H1 (cell line): Measurements from ENCODE around the gene ARHGEF19. TPM values are rescaled to one million over a fixed set of nuclear protein-coding genes. Genes with fewer than 3 reads are reported as not detected.

Experiments
- CTCF ChIA-PET: fragments of 300-600 bp; sonication (Branson Sonifier 250); formaldehyde crosslinking; loops from one replicate; lab custom pipeline; 2021; ENCODE audit not compliant: partially characterized antibody; lab: Charles Lee
- POLR2A ChIA-PET: fragments of 300-600 bp; sonication (Branson Sonifier 250); formaldehyde crosslinking; loops from one replicate; lab custom pipeline; 2021; ENCODE audit warnings: inconsistent platforms; ENCODE audit not compliant: partially characterized antibody; lab: Charles Lee
- DNase-seq, 2 experiments: peaks; one replicate each; pipeline versions ENCODE4 v3.0.0 to v3.0.0-alpha.2; 2010 to 2022; ENCODE audit warnings: low spot score in 2 of 2, low read depth in 1 of 2, mixed read lengths in 1 of 2
- FAIRE-seq: peaks from 2 replicates; lab custom pipeline; 2011; peaks lifted over from hg19 to GRCh38; lab: Jason Lieb, UNC
- H2AFZ ChIP-seq: 2 replicates; pipeline ENCODE4 v1.8.1; 2012; ENCODE audit warnings: low read length, inconsistent platforms
- H2AK5ac ChIP-seq: 2 replicates; pipeline ENCODE4 v1.6.1; 2013; ENCODE audit warnings: low read depth, low read length
- H2BK120ac ChIP-seq: replicated peaks from 2 replicates; pipeline ENCODE3; 2013; ENCODE audit warnings: low read depth, low read length, inconsistent platforms
- H2BK12ac ChIP-seq: 2 replicates; pipeline ENCODE4 v1.6.1; 2013; ENCODE audit warnings: low read depth, low read length
- H2BK15ac ChIP-seq: 2 replicates; pipeline ENCODE4 v1.6.1; 2013; ENCODE audit warnings: low read length
- H2BK20ac ChIP-seq: 2 replicates; pipeline ENCODE4 v1.6.1; 2013; ENCODE audit warnings: low read length
- H2BK5ac ChIP-seq: 2 replicates; pipeline ENCODE4 v1.6.1; 2013; ENCODE audit warnings: low read depth, low read length
- H3K14ac ChIP-seq: 2 replicates; pipeline ENCODE4 v1.6.1; 2013; ENCODE audit warnings: inconsistent platforms; ENCODE audit not compliant: insufficient read length
- H3K18ac ChIP-seq: 2 replicates; pipeline ENCODE4 v1.6.1; 2013; ENCODE audit warnings: low read length; ENCODE audit errors: extremely low read depth
- H3K23ac ChIP-seq: 2 replicates; pipeline ENCODE4 v1.6.1; 2013; ENCODE audit warnings: inconsistent platforms; ENCODE audit not compliant: insufficient read length
- H3K23me2 ChIP-seq: 2 replicates; pipeline ENCODE4 v1.6.1; 2013; ENCODE audit warnings: low read depth, low read length
- H3K27ac ChIP-seq: 2 replicates; pipeline ENCODE4 v1.6.1; 2011; ENCODE audit warnings: low read depth, low read length, inconsistent platforms
- H3K27me3 ChIP-seq, 4 experiments: replicated peaks in 1 of 4; 1 replicate in 1 of 4; 2 replicates in 3 of 4; pipeline versions ENCODE4 v1.6.1 to v1.8.1; 2011 to 2013; ENCODE audit warnings: low read length in 3 of 4, mild to moderate bottlenecking in 3 of 4, inconsistent platforms in 2 of 4, mixed read lengths in 2 of 4, moderate library complexity in 1 of 4; ENCODE audit not compliant: control insufficient read depth in 3 of 4, insufficient read depth in 3 of 4; ENCODE audit errors: extremely low read depth in 1 of 4
- H3K36me3 ChIP-seq, 4 experiments: 2 replicates each; pipeline versions ENCODE4 v1.6.1 to v1.8.1; 2011 to 2013; ENCODE audit warnings: mild to moderate bottlenecking in 4 of 4, low read length in 3 of 4, moderate library complexity in 2 of 4, control low read depth in 1 of 4, inconsistent platforms in 1 of 4; ENCODE audit not compliant: insufficient read depth in 4 of 4, control insufficient read depth in 2 of 4
- H3K4ac ChIP-seq: replicated peaks from 2 replicates; pipeline ENCODE3; 2013; ENCODE audit warnings: low read length, low read depth, mixed read lengths, inconsistent platforms; ENCODE audit not compliant: insufficient read length
- H3K4me1 ChIP-seq, 4 experiments: replicated peaks in 1 of 4; 1 replicate in 1 of 4; 2 replicates in 3 of 4; pipeline versions ENCODE4 v1.6.1 to v1.8.1; 2011 to 2013; ENCODE audit warnings: low read length in 3 of 4, inconsistent platforms in 2 of 4, mixed read lengths in 1 of 4; ENCODE audit not compliant: insufficient read depth in 4 of 4, control insufficient read depth in 3 of 4
- H3K4me2 ChIP-seq, 2 experiments: 2 replicates each; pipeline versions ENCODE4 v1.6.1 to v1.8.1; 2011 to 2013; ENCODE audit warnings: low read depth in 2 of 2, low read length in 2 of 2, control low read depth in 1 of 2, inconsistent platforms in 1 of 2, mild to moderate bottlenecking in 1 of 2; ENCODE audit not compliant: insufficient read depth in 1 of 2
- H3K4me3 ChIP-seq, 4 experiments: fragments of 200-600, 300-600 bp in 1 of 4; sonication (generic), shearing (Covaris generic), sonication (Bioruptor Twin) in 1 of 4; 2 replicates each; pipeline versions ENCODE4 v1.5.1 to v1.8.1; 2011 to 2016; ENCODE audit warnings: low read length in 4 of 4, low read depth in 3 of 4, control low read depth in 2 of 4, inconsistent platforms in 2 of 4, mild to moderate bottlenecking in 2 of 4, mixed read lengths in 1 of 4, moderate library complexity in 1 of 4; ENCODE audit not compliant: insufficient read depth in 2 of 4; ENCODE audit errors: extremely low read depth in 1 of 4
- H3K56ac ChIP-seq: replicated peaks from 2 replicates; pipeline ENCODE3; 2013; ENCODE audit warnings: low read depth, mild to moderate bottlenecking, mixed read lengths, low read length, inconsistent platforms; ENCODE audit not compliant: insufficient read length
- H3K79me1 ChIP-seq: 2 replicates; pipeline ENCODE4 v1.6.1; 2013; ENCODE audit warnings: low read depth, low read length, control low read depth
- H3K79me2 ChIP-seq, 2 experiments: 2 replicates each; pipeline versions ENCODE4 v1.6.1 to v1.8.1; 2012 to 2013; ENCODE audit warnings: low read length in 2 of 2, mild to moderate bottlenecking in 2 of 2, inconsistent platforms in 1 of 2; ENCODE audit not compliant: insufficient read depth in 2 of 2, control insufficient read depth in 1 of 2
- H3K9ac ChIP-seq, 4 experiments: replicated peaks in 1 of 4; 1 replicate in 1 of 4; 2 replicates in 3 of 4; pipeline versions ENCODE4 v1.6.1 to v1.8.1; 2011 to 2013; ENCODE audit warnings: low read depth in 3 of 4, low read length in 3 of 4, control low read depth in 2 of 4, mild to moderate bottlenecking in 2 of 4, moderate library complexity in 2 of 4, inconsistent platforms in 1 of 4; ENCODE audit errors: extremely low read depth in 1 of 4
- H3K9me3 ChIP-seq, 2 experiments: 2 replicates each; pipeline versions ENCODE4 v1.6.1 to v1.8.1; 2012 to 2013; ENCODE audit warnings: mild to moderate bottlenecking in 2 of 2, moderate library complexity in 2 of 2, control low read depth in 1 of 2, inconsistent platforms in 1 of 2, low read depth in 1 of 2, low read length in 1 of 2, mixed read lengths in 1 of 2; ENCODE audit not compliant: insufficient read depth in 2 of 2
- H4K20me1 ChIP-seq, 2 experiments: replicated peaks in 1 of 2; 2 replicates each; pipeline versions ENCODE3 to v1.8.1; 2011 to 2013; ENCODE audit warnings: inconsistent platforms in 2 of 2, low read length in 2 of 2, mild to moderate bottlenecking in 1 of 2; ENCODE audit not compliant: insufficient read depth in 2 of 2, control insufficient read depth in 1 of 2
- H4K5ac ChIP-seq: 2 replicates; pipeline ENCODE4 v1.6.1; 2013; ENCODE audit warnings: low read length, low read depth, mixed read lengths, inconsistent platforms; ENCODE audit not compliant: insufficient read length
- H4K8ac ChIP-seq: 2 replicates; pipeline ENCODE4 v1.8.0; 2013; ENCODE audit warnings: mild to moderate bottlenecking, moderate library complexity, low read length, inconsistent platforms; ENCODE audit not compliant: insufficient read depth; ENCODE audit errors: extremely low read depth
- H4K91ac ChIP-seq: replicated peaks from 2 replicates; pipeline ENCODE3; 2013; ENCODE audit warnings: low read length, mixed read lengths, inconsistent platforms; ENCODE audit not compliant: insufficient read length
- CBX8 ChIP-seq: fragments of 300-800, 300-1000 bp; sonication (generic); IDR thresholded peaks from 2 replicates; pipeline ENCODE4 v1.7.1; 2016; ENCODE audit warnings: low read depth, low read length, borderline replicate concordance
- CHD2 ChIP-seq: IDR thresholded peaks from 2 replicates; pipeline ENCODE4 v1.6.1; 2012; ENCODE audit warnings: low read length, improper control_type of control experiment
- CTBP2 ChIP-seq: IDR thresholded peaks from 2 replicates; pipeline ENCODE4 v1.7.0; 2011; ENCODE audit warnings: borderline replicate concordance, mild to moderate bottlenecking, moderate library complexity, mixed read lengths, low read length; ENCODE audit not compliant: insufficient read depth, insufficient read length
- E2F6 ChIP-seq: IDR thresholded peaks from 2 replicates; pipeline ENCODE4 v1.6.1; 2012; ENCODE audit warnings: inconsistent platforms
- JUN ChIP-seq: IDR thresholded peaks from 2 replicates; pipeline ENCODE4 v1.6.1; 2011; ENCODE audit warnings: low read depth, mild to moderate bottlenecking, improper control_type of control experiment, low read length
- KDM1A ChIP-seq: fragments of 200-600, 300-600 bp; sonication (generic); IDR thresholded peaks from 2 replicates; pipeline ENCODE4 v1.7.1; 2016; ENCODE audit warnings: mild to moderate bottlenecking, low read length, borderline replicate concordance
- KDM5A ChIP-seq: fragments of 200-600 bp; IDR thresholded peaks from 2 replicates; pipeline ENCODE4 v1.7.1; 2012; ENCODE audit warnings: mild to moderate bottlenecking, low read length, inconsistent platforms, mixed read lengths
- RAD21 ChIP-seq, 2 experiments: IDR thresholded peaks in 1 of 2; conservative IDR thresholded peaks in 1 of 2; 2 replicates each; pipeline ENCODE4 v1.6.1; 2011; ENCODE audit warnings: low read depth in 2 of 2, low read length in 2 of 2, improper control_type of control experiment in 1 of 2, inconsistent platforms in 1 of 2, mild to moderate bottlenecking in 1 of 2, moderate library complexity in 1 of 2
- RBBP5 ChIP-seq: IDR thresholded peaks from 2 replicates; pipeline ENCODE4 v1.7.1; 2012; ENCODE audit warnings: low read depth, mild to moderate bottlenecking, inconsistent platforms, low read length, moderate library complexity, borderline replicate concordance
- SAP30 ChIP-seq: fragments of 300-600 bp; sonication (generic); IDR thresholded peaks from 2 replicates; pipeline ENCODE4 v1.7.1; 2012; ENCODE audit warnings: low read length, moderate library complexity, mild to moderate bottlenecking, inconsistent platforms; ENCODE audit not compliant: insufficient read depth, insufficient replicate concordance
- SRF ChIP-seq: IDR thresholded peaks from 2 replicates; pipeline ENCODE4 v1.6.1; 2011; ENCODE audit warnings: mild to moderate bottlenecking, low read depth, low read length, moderate library complexity
- TAF7 ChIP-seq: optimal IDR thresholded peaks from 2 replicates; pipeline ENCODE3; 2011; ENCODE audit warnings: low read depth, mild to moderate bottlenecking, inconsistent platforms, low read length, moderate library complexity, borderline replicate concordance
- TCF12 ChIP-seq: IDR thresholded peaks from 2 replicates; pipeline ENCODE4 v1.6.1; 2011; ENCODE audit warnings: low read depth, mild to moderate bottlenecking, low read length
- WGBS, 2 experiments: shearing (Covaris generic) in 1 of 2; methylation state at CpG; one replicate each; pipeline versions ENCODE4 v1.1.6 to v1.1.7; 2013 to 2015; ENCODE audit warnings: low lambda C conversion rate in 2 of 2, mixed read lengths in 2 of 2, inconsistent platforms in 1 of 2, low coverage in 1 of 2, missing lambda C conversion rate in 1 of 2; ENCODE audit not compliant: insufficient replicate concordance in 2 of 2, insufficient coverage in 1 of 2, insufficient read length in 1 of 2; ENCODE audit errors: extremely low coverage in 1 of 2, missing lambda C conversion rate in 1 of 2; 5-methylcytosine and 5-hydroxymethylcytosine counted together
- polyA plus RNA-seq, 7 experiments: library from polyadenylated mRNA; depleted of rRNA in 3 of 7; stranded (reverse) in 5 of 7; unstranded in 2 of 7; fragments of >200 nt in 5 of 7; fragments of 200-250 nt in 2 of 7; gene quantifications; 1 replicate in 5 of 7; 2 replicates in 1 of 7; 4 replicates in 1 of 7; pipeline versions ENCODE4 v1.2.1 to v1.2.3, GENCODE V29; 2011 to 2013; ENCODE audit warnings: missing spikeins in 2 of 7, mixed read lengths in 2 of 7
- total RNA-seq: library from RNA; stranded (reverse); fragmentation: NEBNext Ultra II Directional; extraction: Animal tissue kit (Norgen Biotek cat#: 25700); gene quantifications from 2 replicates; pipeline ENCODE4 v1.2.1, GENCODE V29; 2021

Gene ARHGEF19
- total and polyA plus RNA-seq, 2 of the 8 experiments (the other 6 are each of a cell fraction or from before 2014, with no cell fraction given): 47.5 to 56.4 TPM

GRCh38 chr1:16195518-16195905 is 16.9 kb downstream of the ARHGEF19 start:
- no peak overlapping the region for H3K4ac ChIP-seq
- no peak overlapping the region for H3K14ac ChIP-seq
- WGBS, 2 experiments: 85% methylated on average over 7 of the region's 7 CpGs; no CpG with 5 or more reads in 1 of the 2 experiments
- H2BK12ac ChIP-seq: no peak overlapping the region
- no peak overlapping the region for H2BK5ac ChIP-seq
- no peak for FAIRE-seq
- no peak overlapping the region for H2BK15ac ChIP-seq
- no peak overlapping the region for H2BK20ac ChIP-seq
- no peak overlapping the region for H2AFZ ChIP-seq
- no peaks in the 10 kb centered on the region for H3K9me3 ChIP-seq
- no peak overlapping the region for H4K5ac ChIP-seq
- H3K27me3 ChIP-seq: no peaks in the 10 kb centered on the region
- no peaks in the 10 kb centered on the region; the same call in 1 of the 2 replicates for H3K79me1 ChIP-seq
- H3K4me2 ChIP-seq: no peak overlapping the region
- H4K91ac ChIP-seq: no peak overlapping the region
- no peaks in the 10 kb centered on the region; the same call in 1 of the 2 replicates for H3K23me2 ChIP-seq
- H3K56ac ChIP-seq: no peak overlapping the region
- ChIA-PET POLR2A (interaction anchor here (1.1 to 1.6 kb wide), 3 partner anchors 14 to 117 kb away, joined by 3 to 4 read pairs (median 4); no protein-coding TSS in a partner anchor), CTCF (interaction anchor here (0.7 kb wide), 1 partner anchor 1378 kb away, joined by 3 read pairs; no protein-coding TSS in a partner anchor)
- no peak overlapping the region for H3K4me3 ChIP-seq
- peaks cover 5 to 15% (median 9%) of the 10 kb centered on the region in 4 experiments; a peak in 4 of 8 replicates for H3K36me3 ChIP-seq
- H3K4me1 ChIP-seq: no peaks in the 10 kb centered on the region
- H3K79me2 ChIP-seq: no peaks in the 10 kb centered on the region
- H3K27ac ChIP-seq: no peak overlapping the region
- no peak overlapping the region for H4K8ac ChIP-seq
- H2BK120ac ChIP-seq: no peak overlapping the region
- H3K18ac ChIP-seq: no peak overlapping the region
- H3K9ac ChIP-seq: no peak overlapping the region
- H4K20me1 ChIP-seq: peaks cover 0 to 3% of the 10 kb centered on the region in 2 experiments
- no peak overlapping the region for H2AK5ac ChIP-seq
- no peak overlapping the region for H3K23ac ChIP-seq
- no peak for DNase-seq
- TF ChIP-seq JUN (no peak), RBBP5 (no peak), SAP30 (no peak), TCF12 (no peak), RAD21 (IDR thresholded peaks at IDR 0.05 in 1 of 2, conservative IDR thresholded peaks at IDR 0.05 in 1 of 2; ENCODE audit: low read depth in 2 of 2, low read length in 2 of 2) (no peak), SRF (no peak), KDM1A (no peak), CHD2 (no peak), CBX8 (no peak), CTBP2 (no peak), TAF7 (no peak), E2F6 (no peak), KDM5A (no peak)
